Measurements from ENCODE around the gene LRP1B. TPM values are rescaled to one million over a fixed set of nuclear protein-coding genes. Genes with fewer than 3 reads are reported as not detected.

The LRP1B gene
- total and polyA plus RNA-seq, 4 donors = 0.01 to 0.84 (median 0.17) TPM

- no peaks in the 10 kb centered on the region for H3K9me3 ChIP-seq (ENCODE audit: control insufficient read depth in 4 of 4, low read length in 3 of 4)
- no peak for DNase-seq (ENCODE audit: low spot score)
- no peaks in the 10 kb centered on the region for H3K36me3 ChIP-seq (ENCODE audit: control insufficient read depth in 4 of 4, insufficient read depth in 3 of 4, low read depth in 1 of 4, low read length in 3 of 4)
- H3K9ac ChIP-seq (ENCODE audit: low read depth in 1 of 2, low read length in 2 of 2) = no peak overlapping the region
- no peak for TF ChIP-seq REST (IDR thresholded peaks at IDR 0.05)
- no peak for TF ChIP-seq NR2F2 (IDR thresholded peaks at IDR 0.05)
- no peak for TF ChIP-seq HNF4G (IDR thresholded peaks at IDR 0.05)
- no peak for TF ChIP-seq FOXA1 (IDR thresholded peaks at IDR 0.05)
- H3K4me3 ChIP-seq (ENCODE audit: low read depth in 1 of 3, low read length in 3 of 3) = no peak overlapping the region
- 58% methylated on average over 5 of the region's 5 CpGs for WGBS
- no peak overlapping the region for H3K27ac ChIP-seq (ENCODE audit: low read depth in 1 of 2, low read length in 2 of 2)
- H3K27me3 ChIP-seq (ENCODE audit: control insufficient read depth in 4 of 4, insufficient read depth in 4 of 4, low read length in 3 of 4) = no peaks in the 10 kb centered on the region
- H3K4me1 ChIP-seq (ENCODE audit: control insufficient read depth in 4 of 4, insufficient read depth in 4 of 4, low read length in 3 of 4) = no peaks in the 10 kb centered on the region
Measured at GRCh38 chr2:142052220-142052863, 78.5 kb downstream of the LRP1B start.

GRCh38 chr2:142048581-142048980 is 82.2 kb downstream of the LRP1B start:
- Histone ChIP-seq H3K9ac (ENCODE audit: low read depth in 1 of 2, low read length in 2 of 2) (no peak overlapping the region), H3K27ac (ENCODE audit: low read depth in 1 of 2, low read length in 2 of 2) (no peak overlapping the region), H3K4me1 (ENCODE audit: control insufficient read depth in 4 of 4, insufficient read depth in 4 of 4, low read length in 3 of 4) (peaks cover 0 to 4% (median 2%) of the 10 kb centered on the region in 4 donors), H3K9me3 (ENCODE audit: control insufficient read depth in 4 of 4, low read length in 3 of 4) (no peaks in the 10 kb centered on the region), H3K36me3 (ENCODE audit: control insufficient read depth in 4 of 4, insufficient read depth in 3 of 4, low read depth in 1 of 4, low read length in 3 of 4) (no peaks in the 10 kb centered on the region), H3K27me3 (ENCODE audit: control insufficient read depth in 4 of 4, insufficient read depth in 4 of 4, low read length in 3 of 4) (no peaks in the 10 kb centered on the region), H3K4me3 (ENCODE audit: low read depth in 1 of 3, low read length in 3 of 3) (no peak overlapping the region)
- 61% methylated on average over 1 of the region's 1 CpG for WGBS
- no peak for DNase-seq (ENCODE audit: low spot score)
- TF ChIP-seq RAD21 (IDR thresholded peaks at IDR 0.05) (no peak), REST (IDR thresholded peaks at IDR 0.05) (no peak), YY1 (IDR thresholded peaks at IDR 0.05) (no peak), EGR1 (IDR thresholded peaks at IDR 0.05; ENCODE audit: low read depth in 2 of 2) (no peak), HNF4A (conservative IDR thresholded peaks at IDR 0.05) (no peak), FOXA1 (IDR thresholded peaks at IDR 0.05) (no peak), SP1 (IDR thresholded peaks at IDR 0.05) (no peak), CTCF (IDR thresholded peaks at IDR 0.05; ENCODE audit: low read depth, low read length, missing input control) (no peak), NR2F2 (IDR thresholded peaks at IDR 0.05) (no peak), GABPA (IDR thresholded peaks at IDR 0.05 in 1 of 2, conservative IDR thresholded peaks at IDR 0.05 in 1 of 2) (no peak), MAX (IDR thresholded peaks at IDR 0.05) (no peak), TAF1 (conservative IDR thresholded peaks at IDR 0.05) (no peak), ZBTB33 (IDR thresholded peaks at IDR 0.05) (no peak), JUND (IDR thresholded peaks at IDR 0.05) (no peak), RXRA (IDR thresholded peaks at IDR 0.05) (no peak), HNF4G (IDR thresholded peaks at IDR 0.05) (no peak), FOXA2 (IDR thresholded peaks at IDR 0.05) (no peak), ATF3 (IDR thresholded peaks at IDR 0.05) (no peak)
